HuH-7.5 (cell line): ENCODE data around the gene ANO3.

ENCODE experiments used
- DNase-seq: peaks from one replicate; pipeline ENCODE4 v3.0.0; 2011; ENCODE audit warnings: low spot score

Gene ANO3

DNA sequence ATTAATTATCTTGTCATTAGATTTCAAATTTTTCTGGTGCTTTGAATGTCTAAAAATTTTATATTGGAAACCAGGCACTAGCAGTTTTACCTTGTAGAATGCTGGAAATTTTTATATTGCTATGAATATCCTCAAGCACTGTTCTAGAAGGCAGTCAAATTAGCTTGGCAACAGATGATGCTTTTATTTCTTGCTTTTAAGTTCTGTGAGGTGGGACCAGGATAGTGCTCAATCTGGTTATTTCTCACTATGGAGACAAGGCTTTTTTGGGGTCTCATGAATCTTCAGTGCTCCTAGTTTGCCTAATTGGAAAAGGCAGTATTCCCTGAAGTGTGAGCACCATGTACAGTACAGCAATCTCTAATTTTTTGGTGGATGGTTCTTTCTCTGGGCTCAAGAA is 27.1 kb downstream of the ANO3 start:
- no peak for DNase-seq

DNA sequence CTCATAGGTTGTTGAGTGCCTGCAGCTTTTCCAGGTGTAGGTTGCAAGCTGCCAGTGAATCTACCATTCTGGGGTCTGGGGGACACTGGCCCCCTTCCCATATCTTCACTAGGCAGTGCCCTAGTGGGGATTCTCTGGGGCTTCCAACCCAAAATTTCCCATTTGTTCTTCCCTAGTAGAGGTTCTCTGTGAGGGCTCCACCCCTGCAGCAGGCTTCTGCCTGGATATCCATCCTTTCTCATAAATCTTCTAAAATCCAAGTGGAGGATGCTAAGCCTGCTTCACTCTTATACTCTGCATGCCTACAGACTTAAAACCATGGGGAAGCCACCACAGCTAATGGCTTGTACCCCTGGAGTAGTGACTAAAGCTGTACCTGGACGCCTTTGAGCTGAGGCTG is 33.4 kb downstream of the ANO3 start:
- DNase-seq, result no peak

DNA sequence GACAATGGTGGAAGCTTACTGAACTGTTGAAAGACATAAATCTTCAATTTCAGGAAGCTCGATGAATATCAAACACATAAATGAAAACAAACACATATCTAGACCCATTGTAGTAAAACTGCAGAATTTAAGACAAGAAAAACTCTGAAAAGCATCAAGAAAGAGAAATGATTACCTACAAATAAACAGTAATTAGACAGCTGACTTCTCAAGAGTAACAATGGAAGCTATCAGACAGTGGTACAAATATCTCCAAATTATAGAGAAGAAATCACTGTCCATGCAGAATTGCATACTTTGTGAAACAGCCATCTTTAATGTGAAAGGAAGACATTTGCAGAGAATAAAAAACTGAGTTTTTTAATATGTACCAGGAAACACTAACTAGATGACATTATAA is 45.7 kb downstream of the ANO3 start:
- DNase-seq, result no peak

DNA sequence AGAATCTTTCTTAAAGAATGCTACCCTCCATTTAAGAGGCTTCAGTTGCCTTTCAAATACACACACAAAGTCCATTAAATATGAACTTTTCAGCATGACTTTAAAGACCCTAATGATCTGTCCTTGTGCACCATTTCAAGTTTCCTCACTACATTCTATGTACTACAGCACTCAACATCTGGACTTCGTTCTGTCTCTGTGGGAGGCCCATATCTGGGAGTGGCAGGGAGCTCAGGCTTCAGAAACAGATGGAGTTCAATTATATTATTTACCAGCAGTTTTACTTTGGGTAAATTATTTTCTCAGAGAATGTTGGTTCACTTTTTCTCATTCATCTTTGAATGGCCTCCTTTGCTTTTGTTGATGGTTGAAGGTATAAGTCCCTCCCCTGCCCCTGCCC is 67.4 kb downstream of the ANO3 start:
- DNase-seq, result no peak

DNA sequence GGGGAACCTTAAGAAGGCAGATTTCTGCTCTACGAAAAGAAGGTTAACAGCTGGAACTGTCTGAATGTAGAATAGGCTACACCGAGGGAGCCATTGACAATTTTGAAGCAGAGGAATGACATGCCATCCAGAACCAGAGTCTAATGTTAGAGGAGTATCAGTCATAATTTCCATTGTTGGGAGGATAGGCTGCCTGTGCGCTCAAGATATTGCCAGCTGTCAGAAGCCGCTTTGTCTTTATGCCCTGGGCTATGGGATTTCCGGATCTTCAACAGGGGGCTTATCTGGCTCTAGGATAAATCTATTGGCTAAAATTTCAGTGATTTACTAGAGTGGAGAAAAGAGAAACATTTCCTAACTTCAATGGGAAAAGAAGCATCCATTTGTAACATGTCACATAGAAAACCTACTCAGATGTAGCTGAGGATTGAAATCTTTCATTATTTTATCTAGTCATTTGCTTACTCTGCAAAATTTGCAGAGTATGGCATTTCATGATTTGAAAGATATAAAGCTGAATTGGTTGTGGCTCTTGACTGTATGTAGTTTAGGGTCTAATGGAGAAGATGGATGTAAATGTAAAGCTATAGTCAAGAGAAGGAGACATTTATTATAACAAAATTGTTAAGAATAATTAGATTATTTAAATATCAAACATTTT is 78.9 kb downstream of the ANO3 start:
- no peak for DNase-seq

GRCh38 chr11:26412955-26413354 is 81.0 kb downstream of the ANO3 start:
- DNase-seq, result no peak

DNA sequence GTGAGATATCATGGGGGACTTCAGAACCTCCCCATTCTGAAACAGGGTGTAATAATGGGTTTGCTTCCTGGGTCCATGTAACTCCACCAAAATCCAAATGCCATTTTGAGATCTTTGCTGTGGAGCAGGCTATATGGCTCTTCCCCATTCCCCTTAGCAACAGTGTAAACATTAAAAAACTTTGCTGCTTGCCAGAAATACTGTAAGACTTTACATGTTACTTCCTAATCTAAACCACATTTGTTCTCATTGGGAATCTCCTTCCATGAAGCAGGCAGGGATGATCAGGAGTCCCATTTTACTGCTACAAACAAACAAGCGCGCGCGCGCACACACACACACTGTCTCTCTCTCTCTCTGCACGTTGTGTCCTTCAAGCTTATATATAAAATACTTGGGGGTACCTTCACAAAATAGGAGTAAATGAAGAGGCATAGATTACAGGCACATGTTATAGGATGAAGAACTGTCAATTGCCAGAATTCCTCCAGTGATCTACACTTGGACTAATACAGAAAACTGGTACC is 86.5 kb downstream of the ANO3 start:
- DNase-seq, result no peak

GRCh38 chr11:26420331-26420730 is 88.4 kb downstream of the ANO3 start:
- no peak for DNase-seq

DNA sequence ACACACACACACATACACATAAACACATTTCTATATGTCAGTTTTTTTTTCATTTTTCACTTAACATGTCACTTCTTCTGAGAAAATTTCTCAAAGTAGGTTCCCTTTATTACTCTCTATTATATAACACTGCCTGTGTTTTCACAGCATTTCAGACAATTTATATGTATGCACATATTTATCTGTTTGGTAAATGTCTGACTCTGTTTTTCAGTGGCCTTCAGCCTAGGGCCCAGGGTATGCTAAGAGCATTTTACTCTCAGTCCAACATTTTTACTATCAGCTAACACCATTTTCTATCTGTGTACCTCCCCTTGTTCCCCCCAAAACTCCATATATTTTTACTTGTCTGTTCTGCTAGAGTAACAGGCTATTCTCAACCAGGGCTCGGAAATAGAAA is 92.3 kb downstream of the ANO3 start:
- DNase-seq, result no peak

DNA sequence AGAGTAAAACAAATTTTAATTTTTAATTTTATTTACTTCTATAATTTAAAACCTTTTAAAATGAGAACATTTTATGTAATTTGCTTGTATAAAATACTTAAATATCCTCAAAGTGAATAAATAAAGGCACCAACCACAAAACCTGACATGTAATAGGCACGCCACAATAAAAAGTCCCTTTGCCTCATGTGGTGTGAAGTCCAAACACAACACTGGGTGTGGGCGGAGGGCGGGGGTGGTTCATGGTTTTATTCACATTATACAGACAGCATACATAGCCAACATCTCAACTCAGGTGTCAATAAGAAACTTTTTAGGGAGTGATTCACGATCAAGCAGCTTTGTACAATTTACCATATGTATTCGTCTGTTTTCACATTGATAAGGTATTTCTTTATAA is 107.9 kb downstream of the ANO3 start:
- DNase-seq, result no peak

GRCh38 chr11:26442131-26442530 is 110.2 kb downstream of the ANO3 start:
- no peak for DNase-seq

- DNase-seq, result no peak
These were observed 111.7 kb downstream of the ANO3 start for GRCh38 chr11:26443617-26444016.

- DNase-seq, result no peak
These were observed 125.7 kb downstream of the ANO3 start for GRCh38 chr11:26457636-26458035.

DNA sequence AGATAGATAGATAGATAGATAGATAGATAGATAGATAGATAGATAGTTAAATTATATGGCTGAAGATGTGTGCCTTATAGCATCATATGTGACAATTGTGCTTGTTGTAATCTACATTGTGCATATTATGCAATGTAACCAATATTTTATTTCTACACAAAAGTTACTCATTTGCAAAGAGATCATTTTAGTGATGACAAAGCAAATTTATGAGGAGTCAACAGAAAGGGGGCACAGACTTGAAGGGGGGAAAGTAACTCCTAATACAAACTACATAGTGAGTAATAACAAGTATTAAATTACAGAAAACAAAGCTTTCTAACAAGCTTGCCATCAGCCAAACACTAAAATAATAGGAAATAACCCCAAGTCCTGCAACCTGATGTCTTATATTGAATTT is 133.3 kb downstream of the ANO3 start:
- no peak for DNase-seq

DNA sequence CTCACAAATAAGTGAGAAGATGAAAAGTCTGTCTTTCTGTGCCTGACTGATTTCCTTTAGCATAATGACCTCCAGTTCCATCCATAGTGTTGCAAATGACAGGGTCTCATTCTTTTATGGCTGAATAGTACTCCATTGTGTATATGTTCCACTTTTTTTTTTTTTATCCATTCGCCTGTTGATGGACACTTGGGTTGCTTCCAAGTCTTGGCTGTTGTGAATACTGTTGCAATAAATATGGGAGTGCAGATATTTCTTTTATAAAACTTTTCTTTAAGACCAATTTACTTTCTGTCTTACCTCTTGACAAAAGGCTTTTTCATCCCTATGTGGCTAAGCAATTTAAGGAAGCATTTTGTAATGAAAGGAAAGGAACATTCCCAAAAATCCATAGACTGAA is 135.6 kb downstream of the ANO3 start:
- no peak for DNase-seq

DNA sequence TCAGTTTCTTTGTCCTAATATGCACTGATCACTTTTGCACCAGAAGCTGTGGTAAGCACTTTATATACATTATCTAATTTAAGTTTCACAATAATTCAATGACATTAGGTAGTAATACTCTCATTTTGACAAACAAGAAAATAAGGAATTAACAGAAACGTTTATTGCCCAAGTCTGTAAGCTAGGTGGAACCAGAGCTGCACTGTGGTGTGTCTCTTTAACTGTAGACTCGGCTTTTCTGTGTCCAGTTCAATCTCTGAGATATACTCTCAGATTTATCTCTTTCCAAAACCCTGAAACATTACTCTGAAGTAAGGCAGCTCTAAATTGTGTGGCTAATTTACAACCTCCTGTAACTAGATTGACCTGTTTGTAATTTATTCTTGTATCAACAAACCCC is 139.1 kb downstream of the ANO3 start:
- no peak for DNase-seq

- DNase-seq, result no peak
These were observed 141.6 kb downstream of the ANO3 start for GRCh38 chr11:26473216-26474194.

DNA sequence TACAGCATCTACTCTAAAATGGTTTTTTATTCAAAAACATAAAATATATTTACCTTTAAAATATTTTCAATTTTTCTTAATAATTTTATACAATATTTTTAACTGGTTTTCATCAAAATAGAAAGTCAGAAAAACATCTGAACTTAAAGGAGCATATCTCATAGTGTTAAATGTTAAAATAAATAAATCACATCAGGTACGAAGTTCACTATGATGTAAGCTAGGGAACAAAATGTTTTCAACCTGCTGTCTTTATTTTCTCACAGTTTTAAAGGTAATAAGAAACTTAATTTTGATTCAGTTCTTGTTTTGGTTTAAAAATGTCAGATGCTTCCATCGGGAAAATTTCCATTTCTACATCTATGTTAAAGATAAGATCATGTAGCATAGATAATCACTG is 142.5 kb downstream of the ANO3 start:
- no peak for DNase-seq

GRCh38 chr11:26477396-26477795 is 145.5 kb downstream of the ANO3 start:
- no peak for DNase-seq

GRCh38 chr11:26478710-26479109 is 146.8 kb downstream of the ANO3 start:
- no peak for DNase-seq

- DNase-seq, result no peak
These were observed 148.1 kb downstream of the ANO3 start for GRCh38 chr11:26480041-26480440.

- DNase-seq, result no peak
These were observed 151.2 kb downstream of the ANO3 start for GRCh38 chr11:26483108-26483507.

DNA sequence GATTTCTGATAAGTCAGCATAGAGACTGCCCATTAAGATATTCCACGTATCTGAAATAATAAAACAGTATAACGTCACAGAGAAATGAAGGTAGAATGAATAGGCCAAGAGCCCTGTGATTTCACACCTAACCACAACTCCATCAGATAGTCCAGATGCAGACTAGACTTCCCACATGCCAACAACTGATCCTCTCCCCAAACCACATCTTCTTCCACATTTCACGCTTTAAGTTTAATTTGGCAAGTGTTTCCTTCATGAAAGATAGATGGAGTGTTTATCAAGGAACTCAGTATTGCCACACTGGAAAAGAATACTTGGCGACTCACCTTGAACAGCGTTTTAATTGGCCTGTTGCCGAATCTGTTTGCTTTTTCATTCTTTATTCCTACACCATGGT is 158.6 kb downstream of the ANO3 start:
- DNase-seq, result no peak
